HG03520 (cell line): ENCODE data around the gene SLC25A45.
A peak's percentile ranks its signal among the peaks of the same experiment; 100 is the strongest.
"Not testable (repeated sequence)": the region's sequence is repeated elsewhere in the genome, so short reads cannot be mapped to it uniquely, and the experiment has no call there.

Source experiments
- ATAC-seq: cut with Tn5 transposase; IDR thresholded peaks from one replicate; pipeline ENCODE4 v1.9.1; 2021; ENCODE audit warnings: mild to moderate bottlenecking, moderate library complexity; ENCODE audit not compliant: unreplicated experiment

The SLC25A45 gene

DNA sequence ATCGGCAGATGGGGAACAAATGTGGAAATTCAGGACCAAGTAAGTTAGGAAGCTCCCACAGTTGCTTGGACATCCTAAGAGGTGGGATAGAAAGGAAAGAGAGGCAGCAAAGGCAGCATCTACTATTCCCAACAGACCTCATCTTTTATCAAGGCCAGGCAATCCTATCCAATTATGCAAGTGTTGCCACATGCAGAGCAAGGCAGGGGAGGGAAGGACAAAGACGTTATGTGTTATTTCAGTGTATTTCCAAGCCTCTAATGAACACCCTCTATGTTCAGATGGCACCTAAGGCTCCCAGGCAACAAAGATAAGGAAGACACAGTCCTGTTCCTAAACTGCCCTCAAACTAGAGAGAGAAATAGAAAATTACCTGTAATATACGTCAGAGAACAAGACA, 18.7 kb downstream of the SLC25A45 start:
- ATAC-seq, result no peak

DNA sequence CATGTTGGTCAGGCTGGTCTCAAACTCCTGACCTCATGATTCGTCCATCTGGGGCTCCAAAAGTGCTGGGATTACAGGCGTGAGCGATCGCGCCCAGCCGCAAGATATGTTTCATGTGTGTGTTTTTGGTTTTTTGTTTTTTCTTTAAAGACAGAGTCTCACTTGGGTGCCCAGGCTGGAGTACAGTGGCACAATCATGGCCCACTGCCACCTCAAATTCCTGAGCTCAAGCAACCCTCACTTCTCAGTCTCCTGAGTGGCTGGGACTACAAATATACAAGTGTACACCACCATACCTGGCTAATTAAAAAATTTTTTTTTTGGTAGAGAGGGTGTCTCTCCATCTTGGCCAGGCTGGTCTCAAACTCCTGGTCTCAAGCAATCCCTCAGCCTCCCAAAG, 19.5 kb downstream of the SLC25A45 start:
- no peak for ATAC-seq

DNA sequence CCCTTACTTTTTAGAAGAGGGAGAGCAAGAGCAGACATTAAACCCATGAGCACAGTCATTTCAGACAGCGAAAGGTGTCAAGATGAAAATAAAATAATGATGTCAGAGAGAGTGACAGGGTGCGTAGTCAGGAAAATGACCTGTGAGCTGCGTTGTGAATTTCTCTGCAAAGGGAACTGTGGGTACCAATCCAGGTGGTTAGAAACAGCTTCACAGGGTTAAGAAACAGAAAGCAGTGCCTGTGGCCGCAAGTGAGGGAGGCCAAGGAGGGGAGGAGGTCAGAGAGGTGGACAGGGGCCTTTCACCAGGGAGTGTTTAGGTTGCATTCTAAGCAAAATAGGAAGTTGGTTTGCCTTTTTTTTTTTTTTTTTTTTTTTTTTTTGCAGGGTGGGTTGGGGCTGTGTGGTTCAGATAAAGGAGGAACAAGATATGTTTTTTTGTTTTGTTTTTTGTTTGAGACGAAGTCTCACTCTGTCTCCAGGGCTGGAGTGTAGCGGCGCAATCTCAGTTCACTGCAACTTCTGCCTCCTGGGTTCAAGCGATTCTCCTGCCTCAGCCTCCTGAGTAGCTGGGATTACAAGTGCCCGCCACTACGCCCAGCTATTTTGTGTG, 20.0 kb downstream of the SLC25A45 start:
- no peak for ATAC-seq

DNA sequence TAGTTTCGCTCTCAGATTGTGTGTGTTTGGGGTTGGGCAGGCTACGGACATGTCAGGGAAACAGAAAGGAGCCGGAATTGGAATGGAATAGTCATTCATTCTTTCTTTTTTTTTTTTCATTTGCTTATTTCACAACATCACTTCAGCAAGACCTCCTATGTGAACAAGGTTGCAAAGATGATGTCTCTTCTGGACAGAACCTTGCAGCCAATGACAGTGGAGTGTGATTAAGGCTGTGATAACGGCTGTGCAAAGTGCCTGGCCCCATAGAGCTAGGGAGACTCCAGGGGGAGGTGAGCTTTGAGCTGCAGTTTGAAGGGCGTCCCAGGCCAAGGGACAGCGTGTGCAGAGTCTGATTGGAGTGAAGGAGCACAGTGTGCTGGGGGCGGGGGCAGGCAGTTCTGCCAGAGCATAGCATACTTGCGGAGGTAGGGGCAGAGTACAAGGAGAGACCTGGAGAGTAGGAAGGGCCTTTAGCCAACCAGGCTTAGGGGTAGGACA, 24.5 kb downstream of the SLC25A45 start:
- ATAC-seq, result no peak

DNA sequence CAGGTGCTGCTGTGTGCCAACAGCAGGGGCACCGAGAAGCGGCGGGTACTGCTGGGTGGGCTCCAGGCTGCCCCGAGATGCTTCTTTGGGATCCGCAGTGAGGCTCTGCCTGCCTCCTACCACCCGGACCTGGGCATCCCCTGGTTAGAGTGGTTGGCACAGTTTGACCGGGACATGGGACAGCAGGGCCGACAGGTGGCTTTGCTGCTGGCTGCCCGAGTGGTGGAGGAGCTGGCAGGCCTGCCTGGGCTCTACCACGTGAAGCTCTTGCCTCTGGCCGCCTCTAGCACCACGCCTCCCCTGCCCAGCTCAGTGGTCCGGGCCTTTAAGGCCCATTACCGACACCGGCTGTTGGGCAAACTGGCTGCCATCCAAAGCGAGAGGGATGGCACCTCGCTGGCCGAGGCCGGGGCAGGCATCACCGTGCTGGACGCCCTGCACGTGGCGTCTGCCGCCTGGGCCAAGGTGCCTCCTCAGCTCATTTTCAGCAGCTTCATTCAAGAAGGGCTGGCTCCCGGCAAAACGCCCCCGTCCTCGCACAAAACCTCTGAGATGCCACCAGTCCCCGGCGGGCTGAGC, 26.0 kb downstream of the SLC25A45 start:
- ATAC-seq, result no peak

DNA sequence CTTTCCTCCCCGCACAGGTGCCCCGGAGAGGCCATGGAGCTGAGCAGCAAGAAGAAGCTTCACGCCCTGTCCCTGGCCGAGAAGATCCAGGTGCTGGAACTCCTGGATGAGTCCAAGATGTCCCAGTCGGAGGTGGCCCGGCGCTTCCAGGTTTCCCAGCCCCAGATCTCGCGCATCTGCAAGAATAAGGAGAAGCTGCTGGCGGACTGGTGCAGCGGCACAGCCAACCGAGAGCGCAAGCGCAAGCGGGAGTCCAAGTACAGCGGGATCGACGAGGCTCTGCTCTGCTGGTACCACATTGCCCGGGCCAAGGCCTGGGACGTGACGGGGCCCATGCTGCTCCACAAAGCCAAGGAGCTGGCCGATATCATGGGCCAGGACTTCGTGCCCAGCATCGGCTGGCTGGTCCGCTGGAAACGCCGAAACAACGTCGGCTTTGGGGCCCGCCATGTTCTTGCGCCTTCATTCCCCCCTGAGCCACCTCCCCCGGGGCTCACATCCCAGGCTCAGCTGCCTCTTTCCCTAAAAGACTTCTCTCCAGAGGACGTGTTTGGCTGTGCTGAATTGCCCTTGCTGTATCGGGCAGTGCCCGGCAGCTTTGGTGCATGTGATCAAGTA, 26.6 kb downstream of the SLC25A45 start:
- ATAC-seq, result no peak

DNA sequence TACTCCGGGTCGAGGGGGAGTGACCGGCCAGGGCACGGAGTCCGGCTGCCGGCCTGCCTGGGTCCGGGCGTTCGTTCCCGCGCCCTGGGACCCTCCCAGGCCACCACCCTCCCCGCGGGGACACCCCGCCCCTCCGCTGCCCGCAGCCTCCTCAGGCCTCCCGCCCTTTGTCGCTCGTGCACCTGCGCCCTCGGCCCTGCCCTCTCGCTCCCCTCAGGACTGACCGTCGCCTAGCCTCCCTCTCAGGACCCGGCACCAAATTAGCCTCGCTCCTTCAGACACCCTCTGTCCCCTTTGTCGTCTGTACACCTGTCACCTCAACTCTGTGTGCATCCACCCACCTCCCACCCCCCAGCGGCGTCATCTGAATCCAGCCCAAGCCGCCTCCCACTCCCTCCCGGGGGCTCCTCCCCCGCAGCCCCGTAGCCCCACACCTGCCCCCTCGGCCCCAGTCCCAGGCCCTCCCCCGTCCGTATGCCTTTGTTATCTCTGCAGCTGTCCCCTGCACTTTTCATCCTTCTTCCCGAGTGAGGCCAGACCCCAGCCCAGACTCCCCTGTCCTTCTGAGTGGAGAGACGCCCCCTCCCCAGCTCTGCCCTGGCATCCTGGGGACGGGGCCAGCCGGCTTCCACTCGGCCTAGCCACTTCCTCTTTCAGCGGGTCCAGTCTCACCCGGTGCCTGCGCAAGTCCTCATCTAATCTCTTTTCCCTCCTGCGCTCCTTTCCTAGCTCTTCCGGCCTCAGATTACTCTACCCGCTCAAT, 27.3 kb downstream of the SLC25A45 start:
- ATAC-seq, result peak; percentile 15

DNA sequence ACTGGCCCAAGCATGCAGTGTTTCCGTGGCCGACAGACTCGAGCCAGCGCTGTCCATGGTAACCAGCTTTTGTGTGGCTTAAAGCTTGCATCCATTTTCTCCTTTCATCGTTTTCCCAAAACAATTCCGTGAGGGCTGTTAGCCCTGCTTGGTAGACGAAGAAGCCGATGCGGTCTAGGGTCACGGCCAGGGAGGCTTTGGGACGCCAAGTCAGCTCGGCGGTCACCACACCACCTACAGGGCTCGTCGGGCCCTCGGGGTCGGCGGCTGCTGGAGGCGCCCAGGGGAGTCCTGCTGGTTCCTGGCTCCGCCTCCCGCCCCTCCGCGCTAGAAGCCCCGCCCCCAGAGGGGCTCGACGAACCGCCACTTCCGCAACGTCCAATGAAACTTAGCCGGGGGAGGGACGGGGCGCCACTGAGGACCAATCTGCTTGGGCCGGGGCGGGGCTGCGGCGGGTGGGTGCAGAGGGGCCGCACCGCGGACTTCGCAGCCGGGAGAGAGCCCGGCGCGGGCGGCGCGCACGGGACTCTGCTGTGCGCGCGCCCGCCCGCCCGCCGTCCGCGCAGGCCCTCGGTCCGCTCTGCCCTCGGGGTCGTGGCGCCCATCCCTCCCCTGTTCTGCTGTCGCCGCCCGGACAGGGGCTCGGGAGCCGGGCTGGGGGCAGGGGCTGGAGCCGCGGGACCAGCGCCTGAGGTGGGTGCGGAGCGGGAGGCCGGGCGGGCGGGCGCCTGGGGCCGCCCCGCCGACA, 28.0 kb downstream of the SLC25A45 start, which contains the start of gene TIGD3:
Gene TIGD3, plus strand, starts transcription at position 487 of the 748 bp plus-strand sequence. CDS start 1,058 bp downstream, outside the sequence.
- peak; percentile 77 for ATAC-seq

DNA sequence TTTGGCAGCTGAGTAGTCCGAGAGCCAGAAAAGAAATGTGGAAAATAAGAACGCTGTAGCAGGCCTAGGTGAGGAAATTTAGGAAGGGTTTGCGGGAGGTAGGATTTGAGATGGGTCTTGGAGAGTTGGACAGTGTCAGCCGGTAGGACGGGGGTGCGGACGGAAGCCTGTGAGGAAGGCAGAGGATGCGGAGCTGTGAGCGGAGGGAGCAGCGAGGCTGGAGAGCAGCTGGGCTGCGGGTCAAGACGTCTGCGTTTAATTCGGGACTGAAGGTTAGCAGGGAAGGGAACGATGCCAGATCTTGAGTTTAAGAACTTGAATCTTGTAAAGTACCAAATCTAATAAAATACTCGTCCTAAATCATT, 28.6 kb downstream of the SLC25A45 start:
- ATAC-seq, result no peak

DNA sequence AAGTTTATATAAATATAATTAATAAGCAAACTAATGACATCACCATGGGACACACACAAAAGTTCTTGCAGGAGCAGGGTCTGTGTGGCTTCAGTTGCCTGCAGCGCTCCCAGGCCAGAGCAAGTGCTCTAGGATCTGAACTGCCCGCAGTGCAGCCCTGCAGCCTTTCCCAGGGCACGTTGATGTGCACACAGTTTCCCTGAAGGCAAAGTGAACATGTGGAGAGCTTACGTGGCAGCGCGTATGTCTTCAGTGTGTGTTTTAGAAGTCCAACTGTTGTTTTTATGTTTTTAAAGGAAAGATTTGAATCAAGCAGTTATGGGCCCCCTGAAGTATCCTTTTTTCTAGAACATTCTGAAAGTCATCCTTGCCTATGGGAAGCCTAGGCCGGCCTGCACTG, 29.1 kb downstream of the SLC25A45 start:
- ATAC-seq, result no peak

DNA sequence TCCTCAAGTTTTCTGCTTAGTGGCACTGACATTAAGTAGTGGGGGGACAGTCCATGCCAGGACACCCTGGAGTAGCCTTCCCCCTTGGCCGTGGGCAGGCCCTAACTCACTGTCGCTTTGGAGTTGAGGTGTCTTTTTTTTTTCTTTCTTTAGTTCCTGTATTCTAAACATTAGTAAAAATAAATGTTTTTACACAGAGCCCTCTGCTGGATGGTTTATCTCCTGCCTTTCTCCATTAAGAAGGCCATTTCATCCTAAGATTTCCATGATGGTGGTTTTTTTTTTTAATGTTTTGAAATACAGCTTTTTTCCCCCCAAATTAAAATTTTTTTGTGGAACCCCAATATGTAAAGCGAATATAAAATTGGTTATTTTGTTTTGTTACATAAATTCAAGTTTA, 29.7 kb downstream of the SLC25A45 start:
- no peak for ATAC-seq

DNA sequence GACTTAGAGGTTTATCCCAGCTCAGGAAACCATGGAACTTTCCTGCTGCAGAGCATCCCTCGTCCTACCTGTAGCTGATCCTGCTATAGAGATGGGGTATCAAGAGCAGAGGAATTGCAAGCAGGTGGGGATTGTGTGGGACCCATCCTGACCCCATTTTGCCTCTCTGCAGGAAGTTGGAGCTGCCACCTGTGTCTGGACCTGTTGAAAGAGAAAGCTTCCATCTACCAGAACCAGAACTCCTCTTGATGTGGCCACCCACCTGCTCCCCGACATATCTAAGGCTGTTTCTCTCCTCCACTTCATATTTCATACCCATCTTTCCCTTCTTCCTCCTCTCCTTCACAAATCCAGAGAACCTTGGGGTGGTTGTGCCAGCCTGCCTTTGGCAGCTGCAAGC, 30.9 kb downstream of the SLC25A45 start:
- ATAC-seq, result no peak

DNA sequence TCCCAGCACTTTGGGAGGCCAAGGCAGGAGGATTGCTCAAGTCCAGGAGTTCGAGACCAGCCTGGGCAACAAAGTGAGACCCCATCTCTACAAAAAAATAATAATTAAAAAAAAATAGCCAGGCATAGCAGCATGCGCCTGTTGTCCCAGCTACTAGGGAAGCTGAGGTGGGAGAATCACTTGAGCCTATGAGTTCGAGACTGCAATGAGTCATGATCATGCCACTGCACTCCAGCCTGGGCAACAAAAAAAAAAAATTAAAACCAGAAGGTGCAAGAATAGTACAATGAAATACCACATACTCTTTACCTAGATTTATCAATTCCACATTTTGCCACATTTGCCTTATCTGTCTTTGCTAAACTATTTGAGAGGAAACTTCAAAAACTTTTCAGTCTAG, 40.6 kb downstream of the SLC25A45 start:
- ATAC-seq, result no peak

DNA sequence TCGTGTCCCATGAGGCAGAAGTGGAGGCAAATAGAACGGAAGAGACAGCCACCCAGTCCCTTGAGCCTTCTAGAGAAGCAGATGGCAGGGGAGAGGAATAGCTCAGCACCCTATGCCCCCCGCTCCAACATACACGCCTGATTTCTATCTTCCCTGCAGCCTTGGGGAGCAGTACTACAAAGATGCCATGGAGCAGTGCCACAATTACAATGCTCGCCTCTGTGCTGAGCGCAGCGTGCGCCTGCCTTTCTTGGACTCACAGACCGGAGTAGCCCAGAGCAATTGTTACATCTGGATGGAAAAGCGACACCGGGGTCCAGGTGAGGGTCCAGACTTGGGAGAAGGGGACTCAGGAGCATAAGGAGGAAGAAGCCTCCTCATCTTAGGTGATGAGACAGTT, 42.2 kb downstream of the SLC25A45 start:
- ATAC-seq, result no peak

DNA sequence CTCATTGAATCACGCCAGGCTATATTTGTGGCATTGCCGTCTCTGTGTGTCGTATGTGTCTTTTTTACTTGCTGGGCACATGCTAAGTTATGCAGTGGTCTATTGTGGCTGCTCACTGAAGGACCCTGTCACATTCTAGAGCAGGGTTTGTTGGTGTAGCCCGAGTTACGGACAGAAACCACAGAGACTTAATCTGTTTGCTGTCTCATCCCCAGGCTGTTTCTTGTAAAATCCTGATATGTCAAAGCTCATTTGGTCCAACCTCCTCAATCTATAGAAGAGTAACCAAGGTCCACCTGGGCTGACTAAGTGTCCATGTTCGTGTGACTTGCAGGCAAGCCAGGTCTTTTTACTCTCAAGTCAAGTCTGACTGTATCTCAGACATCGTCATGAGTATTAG, 43.8 kb downstream of the SLC25A45 start:
- ATAC-seq, result no peak

DNA sequence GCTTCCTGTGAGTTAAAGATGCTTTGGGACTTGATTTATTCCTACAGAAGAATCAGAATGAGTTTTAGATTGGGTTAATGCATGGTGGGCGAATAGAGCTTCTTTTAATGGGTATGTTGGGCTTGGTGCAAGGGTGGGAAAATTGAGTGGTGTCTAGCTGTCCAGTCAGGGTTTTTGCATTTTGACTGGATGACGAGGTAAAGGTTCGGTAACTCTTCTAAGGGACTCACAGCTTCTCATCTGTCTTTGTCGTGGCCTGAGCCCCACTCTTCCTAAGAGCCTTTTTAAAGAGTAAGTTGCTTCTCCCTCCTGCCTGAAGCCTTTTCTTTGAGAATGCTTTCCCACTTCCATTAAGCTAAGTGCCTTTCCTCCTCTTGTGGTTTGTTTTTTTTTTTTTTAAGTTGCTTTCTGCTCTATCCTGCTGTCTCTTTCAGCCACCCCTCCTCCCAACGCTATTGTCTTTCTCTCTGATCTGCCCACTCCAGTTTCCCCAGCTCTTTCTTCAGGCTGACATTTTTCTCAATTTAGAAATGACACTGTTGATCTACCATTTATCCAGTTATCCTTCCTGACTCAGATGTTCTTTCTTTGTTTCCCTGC, 47.6 kb downstream of the SLC25A45 start:
- ATAC-seq, result no peak

DNA sequence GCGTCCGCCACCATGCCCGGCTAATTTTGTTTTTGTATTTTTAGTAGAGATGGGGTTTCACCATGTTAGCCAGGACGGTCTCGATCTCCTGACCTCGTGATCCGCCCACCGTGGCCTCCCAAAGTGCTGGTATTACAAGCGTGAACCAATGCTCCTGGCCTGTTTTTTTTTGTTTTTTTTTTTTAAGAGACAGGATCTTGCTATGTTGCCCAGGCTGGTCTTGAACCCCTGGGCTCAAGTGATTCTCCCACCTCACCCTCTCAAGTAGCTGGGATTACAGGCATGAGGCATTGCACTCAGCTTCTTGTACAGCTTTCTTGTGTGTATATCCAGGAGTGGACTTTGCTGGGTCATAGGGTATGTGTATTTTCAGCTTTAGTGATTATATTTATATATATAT, 49.9 kb downstream of the SLC25A45 start:
- ATAC-seq, result not testable (repeated sequence)

DNA sequence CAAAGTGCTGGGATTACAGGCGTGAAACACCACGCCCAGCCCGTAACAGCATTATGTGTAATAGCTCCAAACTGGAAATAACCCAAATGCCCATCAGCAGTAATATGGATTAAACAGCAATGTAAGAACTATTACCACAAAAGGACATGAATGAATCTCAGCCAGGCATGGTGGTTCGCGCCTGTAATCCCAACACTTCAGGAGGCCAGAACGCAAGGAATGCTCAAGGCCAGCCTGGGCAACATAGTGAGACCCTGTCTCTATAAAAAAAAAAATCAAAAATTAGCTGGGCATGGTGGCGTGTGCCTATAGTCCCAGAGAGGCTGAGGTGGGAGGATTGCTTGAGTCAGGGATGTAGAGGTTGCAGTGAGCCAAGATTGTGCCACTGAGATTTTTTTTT, 51.9 kb downstream of the SLC25A45 start:
- ATAC-seq, result no peak

DNA sequence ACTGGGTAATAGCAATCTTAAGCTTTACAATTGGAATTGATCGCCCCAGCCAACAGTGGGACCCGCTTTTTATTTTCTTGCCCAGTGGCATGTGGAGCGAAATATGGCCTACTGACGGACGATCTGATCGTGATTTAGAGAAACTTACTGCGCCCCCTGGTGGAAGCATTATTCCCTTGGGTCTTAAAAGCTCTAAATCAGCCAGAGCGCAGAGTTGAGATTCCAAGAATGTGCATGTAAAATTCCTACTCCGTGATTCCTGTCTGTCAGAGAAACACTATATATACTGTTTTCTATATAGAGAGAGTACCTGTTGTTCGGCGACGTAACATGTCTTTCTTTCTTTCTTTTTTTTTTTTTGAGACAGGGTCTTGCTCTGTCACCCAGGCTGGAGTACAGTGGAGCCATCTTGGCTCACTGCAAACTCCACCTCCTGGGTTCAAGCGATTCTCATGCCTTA, 52.5 kb downstream of the SLC25A45 start:
- ATAC-seq, result no peak

DNA sequence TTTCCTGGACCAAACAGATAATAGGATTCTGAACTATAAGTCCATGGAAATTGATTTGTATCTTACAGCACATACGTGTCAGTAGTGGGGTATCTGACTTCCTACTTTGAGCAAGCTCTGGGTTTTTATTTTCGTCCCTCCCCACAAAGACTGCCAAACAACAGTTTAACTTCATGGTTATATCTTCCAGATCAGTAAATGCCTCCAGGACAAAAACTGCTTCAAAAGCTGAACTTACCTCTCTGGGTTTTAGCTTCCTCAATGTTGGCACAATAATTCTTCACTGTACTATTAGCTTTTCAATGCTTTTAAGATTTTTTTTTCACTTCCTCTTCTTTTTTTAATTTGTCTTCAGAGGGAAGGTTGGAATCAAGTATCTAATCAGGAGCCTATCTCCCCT, 53.0 kb downstream of the SLC25A45 start:
- no peak for ATAC-seq
